ENCODE results near the gene SUPT6H. TPM values are rescaled to one million over a fixed set of nuclear protein-coding genes. Genes with fewer than 3 reads are reported as not detected.

SUPT6H gene
- total RNA-seq, 1 donor from 2014 or later, result 17.2 TPM

- no peak for DNase-seq (ENCODE audit: low read depth)
- H3K4me3 ChIP-seq (ENCODE audit: low read depth, low read length), result no peak overlapping the region
- no peak for TF ChIP-seq CTCF (conservative IDR thresholded peaks at IDR 0.05; ENCODE audit: low read depth, low read length)
Observed at GRCh38 chr17:28740406-28741357, 78.7 kb downstream of the SUPT6H start.

- H3K4me3 ChIP-seq (ENCODE audit: low read depth, low read length), result no peak overlapping the region
- DNase-seq (ENCODE audit: low read depth), result no peak
- TF ChIP-seq CTCF (conservative IDR thresholded peaks at IDR 0.05; ENCODE audit: low read depth, low read length), result no peak
Observed at GRCh38 chr17:28741358-28742349, 79.6 kb downstream of the SUPT6H start.

GRCh38 chr17:28743243-28744103 lies 81.5 kb downstream of the SUPT6H start, which contains the start of gene TRAF4:
TSS of gene TRAF4 (plus strand) at chr17:28744011. CDS start at chr17:28744113, 102 bp downstream.
- no peak for DNase-seq (ENCODE audit: low read depth)
- H3K4me3 ChIP-seq (ENCODE audit: low read depth, low read length), result peak within 1 kb of the TSS; percentile 97
- no peak for TF ChIP-seq CTCF (conservative IDR thresholded peaks at IDR 0.05; ENCODE audit: low read depth, low read length)

- no peak for DNase-seq (ENCODE audit: low read depth)
Observed at GRCh38 chr17:28744104-28744971, 82.3 kb downstream of the SUPT6H start.

More at GRCh38 chr17:28744104-28744971, 82.3 kb downstream of the SUPT6H start:
- peak overlapping the region; percentile 97 for H3K4me3 ChIP-seq (ENCODE audit: low read depth, low read length)
- TF ChIP-seq CTCF (conservative IDR thresholded peaks at IDR 0.05; ENCODE audit: low read depth, low read length), result no peak
